GM23338 (cell line): ENCODE measurements around the gene SMIM34. TPM values are rescaled to one million over a fixed set of nuclear protein-coding genes. Genes with fewer than 3 reads are reported as not detected.

Experiments
- NANOG ChIP-seq: IDR thresholded peaks from 2 replicates; pipeline ENCODE4 v1.6.1; 2016; ENCODE audit warnings: antibody characterized with exemption, borderline replicate concordance
- POLR2AphosphoS5 ChIP-seq: IDR thresholded peaks from 2 replicates; pipeline ENCODE4 v1.6.1; 2016; ENCODE audit warnings: antibody characterized with exemption, low read depth
- ZNF331 ChIP-seq: fragments of 250-450 bp; sonication (Bioruptor Pico); IDR thresholded peaks from 2 replicates; pipeline ENCODE4 v1.5.0; 2020; ENCODE audit warnings: low read depth, mild to moderate bottlenecking, moderate library complexity
- ZNF462 ChIP-seq: fragments of 250-450 bp; sonication (Bioruptor Pico); IDR thresholded peaks from 2 replicates; pipeline ENCODE4 v1.5.0; 2020; ENCODE audit warnings: mild to moderate bottlenecking, moderate library complexity
- polyA plus RNA-seq: library from polyadenylated mRNA; unstranded; fragments of >200 nt; fragmentation: Nextera tagmentation; extraction: Ambion mirVana; gene quantifications from 2 replicates; pipeline ENCODE4 v1.2.1, GENCODE V29; 2016
- small RNA-seq: library from RNA; depleted of rRNA; stranded (forward); fragments of <200 nt; gene quantifications from one replicate; pipeline ENCODE3, GENCODE V24; 2014; ENCODE audit warnings: low replicate concordance
- total RNA-seq: library from RNA; depleted of rRNA; stranded (reverse); fragments of >200 nt; shearing (Covaris generic); gene quantifications from 2 replicates; pipeline ENCODE4 v1.2.3, GENCODE V29; 2014; rRNA removed

SMIM34 gene
- total and polyA plus RNA-seq, 2 experiments from 2014 or later = not detected

GRCh38 chr21:34369741-34370140 lies 54.0 kb downstream of the SMIM34 start (continued):
- TF ChIP-seq ZNF462 (no peak), ZNF331 (CRISPR knock-in tag) (no peak), POLR2AphosphoS5 (no peak), NANOG (no peak)

Small RNA genes within 50 kb of the gene (small RNA-seq; reads per million reads assigned to genes)
- not detected for gene RF00614

Other genes starting within 250 kb of the SMIM34 start
- gene KCNE2, start 59.9 kb downstream of the SMIM34 start, total RNA-seq = 0.28 TPM in 1 of 2 replicates, not detected in the other
- 0.49 and 0.55 TPM in 2 replicates for gene KCNE2, start 59.9 kb downstream of the SMIM34 start, polyA plus RNA-seq
- gene SMIM11, start 48.4 kb downstream of the SMIM34 start, total RNA-seq = 8.9 TPM in 1 of 2 replicates, not detected in the other
- gene SMIM11, start 48.4 kb downstream of the SMIM34 start, polyA plus RNA-seq = 3.3 and 3.5 TPM in 2 replicates
- 0.07 TPM in 1 of 2 replicates, not detected in the other for gene KCNE1, start 88.3 kb upstream of the SMIM34 start, total RNA-seq
- gene KCNE1, start 88.3 kb upstream of the SMIM34 start, polyA plus RNA-seq = not detected in 2 replicates
- 4.9 and 5.2 TPM in 2 replicates for gene RCAN1, start 191.2 kb upstream of the SMIM34 start, total RNA-seq
- gene RCAN1, start 191.2 kb upstream of the SMIM34 start, polyA plus RNA-seq = 3.7 and 4.2 TPM in 2 replicates
- gene CLIC6, start 245.0 kb upstream of the SMIM34 start, total RNA-seq = 1.2 and 1.5 TPM in 2 replicates
- 0.92 and 1.1 TPM in 2 replicates for gene CLIC6, start 245.0 kb upstream of the SMIM34 start, polyA plus RNA-seq